Femur (tissue), 1 donor: ENCODE results near the gene OR6C1.
"Not testable (repeated sequence)": the region's sequence is repeated elsewhere in the genome, so short reads cannot be mapped to it uniquely, and the experiment has no call there.

ENCODE experiments used
- DNase-seq: peaks from one replicate; pipeline ENCODE4 v3.0.0-alpha.2; 2017

OR6C1 gene

DNA sequence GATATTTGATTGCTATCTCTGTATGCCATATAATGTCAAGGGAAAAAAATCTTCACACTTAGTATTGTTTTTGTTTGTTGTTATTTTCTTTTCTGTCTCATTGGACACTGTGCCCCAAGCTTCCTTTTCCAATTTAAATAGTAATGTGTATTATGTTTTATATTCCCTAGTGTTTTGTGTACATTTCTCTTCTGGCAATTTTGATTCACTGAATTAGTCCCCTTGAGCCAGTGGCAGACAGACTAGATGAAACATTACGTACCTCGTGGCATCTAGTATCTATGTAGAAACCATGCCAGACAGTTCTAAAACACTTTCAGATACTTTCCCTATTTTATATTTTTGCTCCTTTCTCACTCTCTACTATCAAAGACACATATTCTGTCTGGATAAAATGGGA, at the start of gene OR6C1:
Gene OR6C1, plus strand, starts transcription at position 301 of the 400 bp plus-strand sequence. CDS start 6,257 bp downstream, outside the sequence.
- no peak for DNase-seq

DNA sequence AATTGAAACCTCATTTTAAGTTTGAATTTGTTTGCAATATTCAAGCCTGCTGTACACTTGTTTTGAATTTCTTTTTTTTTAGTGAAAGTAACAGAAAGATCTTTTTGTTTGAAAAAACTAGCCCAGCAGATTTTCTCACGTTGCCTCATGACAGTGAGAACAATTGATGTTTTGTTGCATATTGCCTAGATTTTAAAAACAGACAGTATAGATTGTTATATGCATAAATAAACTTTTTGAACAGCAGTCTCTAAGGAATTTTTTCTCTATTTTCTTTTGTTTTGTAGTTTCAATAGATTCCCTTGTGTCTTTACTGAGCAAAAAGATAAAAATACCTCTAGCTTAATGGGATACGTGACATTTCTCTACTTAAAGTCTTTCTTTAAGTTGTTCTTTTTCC, 33.2 kb upstream of the OR6C1 start:
- no peak for DNase-seq

DNA sequence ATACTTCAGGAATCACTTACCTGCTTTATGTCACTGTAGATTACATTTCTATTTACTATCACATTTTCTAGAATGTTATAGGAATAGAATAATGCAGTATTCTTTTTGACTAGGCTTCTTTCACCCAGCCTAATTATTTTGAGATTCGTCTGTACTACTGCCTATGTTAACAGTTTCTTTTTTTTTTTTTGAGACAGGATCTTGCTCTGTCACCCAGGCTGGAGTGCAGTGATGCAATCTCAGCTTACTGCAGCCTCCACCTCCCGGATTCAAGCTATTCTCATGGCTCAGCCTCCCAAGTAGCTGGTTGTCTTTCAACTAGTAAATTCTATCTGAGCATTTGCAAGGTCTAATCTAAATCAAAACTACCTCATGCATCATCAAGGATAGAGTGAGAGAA, 24.1 kb upstream of the OR6C1 start:
- no peak for DNase-seq

DNA sequence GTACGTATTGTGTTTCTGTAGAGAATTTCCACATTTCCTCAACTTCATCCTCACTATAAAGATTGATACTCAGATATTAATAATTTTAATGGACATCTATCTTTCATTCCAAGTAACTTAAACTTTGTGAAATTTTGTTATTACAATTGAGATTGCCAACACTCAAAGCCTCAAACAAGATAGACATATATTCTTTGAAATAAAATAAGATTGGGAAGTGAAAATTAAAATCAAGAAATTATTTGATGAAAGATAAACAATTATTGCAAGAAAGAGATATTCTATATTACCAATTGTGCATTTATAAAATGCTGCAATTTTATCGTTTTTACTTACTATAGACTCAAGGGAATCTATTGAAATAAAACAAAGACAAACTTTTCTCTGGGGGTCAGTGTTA, 17.7 kb upstream of the OR6C1 start, which contains the start of gene OR6C6:
Gene OR6C6, minus strand, starts transcription at position 101 of the 400 bp plus-strand sequence. CDS start 1,337 bp downstream, outside the sequence.
- DNase-seq: no peak

DNA sequence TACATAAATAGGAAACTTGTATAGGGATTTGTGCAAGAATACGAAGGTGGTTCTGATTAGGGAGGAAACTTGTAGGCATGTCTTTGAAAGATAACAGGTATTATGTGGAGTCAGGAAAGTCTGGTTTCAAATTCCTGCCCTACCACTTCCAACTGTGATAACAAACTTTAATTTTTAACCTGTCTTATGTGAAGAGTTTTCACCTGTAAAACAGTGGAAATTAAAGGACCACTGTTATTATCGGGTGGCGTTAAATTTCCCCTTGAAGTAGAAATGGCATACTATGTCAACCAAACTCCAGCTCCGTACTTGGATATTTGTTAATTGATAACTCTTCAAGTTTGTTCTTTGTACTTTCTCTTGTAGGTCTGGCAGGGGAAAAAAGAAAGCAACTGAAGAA, 6.1 kb downstream of the OR6C1 start:
- no peak for DNase-seq

DNA sequence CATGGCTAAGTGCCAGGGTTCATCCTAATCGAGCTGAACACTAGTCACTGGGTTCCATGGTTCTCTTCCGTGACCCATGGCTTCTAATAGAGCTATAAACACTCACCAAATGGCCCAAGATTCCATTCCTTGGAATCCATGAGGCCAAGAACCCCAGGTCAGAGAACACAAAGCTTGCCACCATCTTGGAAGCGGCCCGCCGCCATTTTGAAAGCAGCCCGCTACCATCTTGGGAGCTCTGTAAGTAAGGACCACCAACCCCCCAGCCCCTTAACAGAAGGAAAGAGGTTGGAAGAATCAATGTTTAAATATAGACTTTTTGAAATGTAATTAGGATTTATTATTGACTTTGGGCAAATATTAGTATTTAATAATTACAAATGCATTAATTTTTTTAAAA, 11.7 kb downstream of the OR6C1 start:
- not testable (repeated sequence) for DNase-seq

DNA sequence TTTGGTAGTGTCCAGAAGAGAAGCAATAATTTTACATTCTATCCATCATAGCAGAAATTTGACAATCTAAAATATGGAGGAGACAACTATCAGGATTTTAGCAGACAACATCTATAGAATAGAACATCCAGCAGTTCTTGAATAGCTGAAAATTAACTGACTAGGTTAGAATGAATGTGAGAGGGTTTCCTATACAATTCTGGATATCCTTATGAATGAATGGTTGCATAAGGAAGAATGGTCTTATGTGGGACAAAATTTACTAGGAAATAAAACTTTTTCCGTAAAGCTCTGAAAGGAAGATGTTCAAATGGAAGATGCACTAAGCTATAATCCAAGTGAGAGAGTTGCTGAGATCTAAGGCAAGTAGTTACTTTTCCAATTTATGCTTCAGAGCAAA, 16.3 kb downstream of the OR6C1 start, which contains the start of gene OR6C3:
Gene OR6C3, plus strand, starts transcription at position 301 of the 400 bp plus-strand sequence. CDS start 955 bp downstream, outside the sequence.
- DNase-seq: no peak

DNA sequence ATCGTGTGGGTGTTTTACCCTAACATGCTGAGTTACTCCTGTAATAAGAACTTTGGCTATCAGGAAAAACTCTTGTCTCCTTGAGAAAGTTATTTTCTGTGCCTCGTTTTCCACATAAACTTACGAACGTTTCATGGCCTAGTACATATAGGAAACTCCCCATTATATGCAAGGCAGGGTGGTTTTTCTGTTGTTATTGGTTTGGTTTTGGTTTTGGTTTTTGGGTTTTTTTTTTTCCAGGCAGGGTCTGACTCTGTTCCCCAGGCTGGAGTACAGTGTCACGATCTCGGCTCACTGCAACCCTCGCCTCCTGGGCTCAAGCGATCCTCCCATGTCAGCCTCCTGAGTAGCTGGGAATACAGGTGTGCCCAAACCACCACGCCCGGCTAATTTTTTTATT, 21.9 kb downstream of the OR6C1 start:
- no peak for DNase-seq

DNA sequence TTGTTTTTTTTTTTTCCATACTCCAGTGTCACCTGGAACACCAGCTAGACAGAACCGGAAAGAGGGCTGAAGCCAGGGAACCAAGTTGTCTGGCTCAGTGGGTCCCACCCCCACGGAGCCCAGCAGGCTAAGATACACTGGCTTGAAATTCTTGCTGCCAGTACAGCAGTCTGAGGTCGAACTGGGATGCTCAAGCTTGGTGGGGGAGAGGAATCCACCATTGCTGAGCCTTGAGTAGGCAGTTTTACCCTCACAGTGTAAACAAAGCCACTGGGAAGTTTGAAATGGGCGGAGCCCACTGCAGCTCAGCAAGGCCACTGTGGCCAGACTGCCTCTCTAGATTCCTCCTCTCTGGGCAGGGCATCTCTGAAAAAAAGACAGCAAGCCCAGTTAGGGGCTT, 41.2 kb downstream of the OR6C1 start:
- not testable (repeated sequence) for DNase-seq

DNA sequence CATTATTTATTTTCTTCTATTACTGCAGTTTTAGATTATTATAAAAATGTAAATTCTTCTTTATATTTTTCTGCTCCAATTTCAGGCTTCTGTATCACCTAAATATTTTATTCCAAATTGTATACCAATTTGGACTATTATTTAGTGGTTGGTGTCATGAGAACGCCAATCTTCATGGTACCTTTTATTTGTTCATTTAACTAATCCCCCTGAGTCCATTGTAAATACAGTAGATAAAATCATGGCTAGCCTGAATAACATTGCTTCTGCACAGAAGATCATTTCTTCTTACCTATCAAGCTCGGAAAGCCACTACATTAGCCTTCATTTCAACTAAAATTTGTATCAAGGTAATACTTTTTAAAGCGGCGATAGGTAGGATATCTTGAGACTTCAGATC, 48.5 kb downstream of the OR6C1 start, which contains the start of gene OR6C75:
Gene OR6C75, plus strand, starts transcription at position 301 of the 400 bp plus-strand sequence. CDS start 2,136 bp downstream, outside the sequence.
- DNase-seq: no peak

DNA sequence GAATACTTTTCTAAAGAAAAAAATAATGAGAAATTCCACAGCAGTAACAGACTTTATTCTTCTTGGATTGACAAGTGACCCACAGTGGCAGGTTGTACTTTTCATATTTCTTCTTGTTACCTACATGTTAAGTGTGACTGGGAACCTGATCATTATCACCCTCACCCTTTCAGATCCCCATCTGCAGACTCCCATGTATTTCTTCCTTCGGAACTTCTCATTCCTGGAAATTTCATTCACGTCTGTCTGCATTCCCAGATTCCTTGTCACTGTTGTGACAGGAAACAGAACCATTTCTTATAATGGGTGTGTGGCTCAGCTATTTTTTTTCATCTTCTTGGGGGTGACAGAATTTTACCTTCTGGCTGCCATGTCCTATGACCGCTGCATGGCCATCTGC, 50.9 kb downstream of the OR6C1 start:
- DNase-seq: no peak
